SKM-1 treated with dmso at 0.1 percent for 144 hours (cell line): ENCODE measurements around the gene CASP7.
"Not testable (repeated sequence)": the region's sequence is repeated elsewhere in the genome, so short reads cannot be mapped to it uniquely, and the experiment has no call there.

Experiments
- DNase-seq: peaks from one replicate; lab custom pipeline; 2025; ENCODE audit not compliant: unreplicated experiment; lab: John Stamatoyannopoulos, UW

CASP7 gene

GRCh38 chr10:113752553-113752952, 72.8 kb downstream of the CASP7 start:
- DNase-seq: no peak

- DNase-seq: no peak
Measured at GRCh38 chr10:113753020-113753692, 73.4 kb downstream of the CASP7 start.

GRCh38 chr10:113754125-113754524, 74.4 kb downstream of the CASP7 start:
- DNase-seq: no peak

- no peak for DNase-seq
Measured at GRCh38 chr10:113754768-113755167, 75.1 kb downstream of the CASP7 start.

GRCh38 chr10:113756940-113757543, 77.3 kb downstream of the CASP7 start:
- DNase-seq: no peak

GRCh38 chr10:113762083-113762482, 82.4 kb downstream of the CASP7 start:
- DNase-seq: no peak

GRCh38 chr10:113764582-113764981, 84.9 kb downstream of the CASP7 start:
- no peak for DNase-seq

GRCh38 chr10:113765910-113766309, 86.2 kb downstream of the CASP7 start:
- no peak for DNase-seq

- no peak for DNase-seq
Measured at GRCh38 chr10:113767222-113767621, 87.5 kb downstream of the CASP7 start.

GRCh38 chr10:113770346-113770745, 90.6 kb downstream of the CASP7 start:
- DNase-seq: no peak

GRCh38 chr10:113771131-113771530, 91.4 kb downstream of the CASP7 start:
- not testable (repeated sequence) for DNase-seq

- no peak for DNase-seq
Measured at GRCh38 chr10:113775686-113776294, 96.1 kb downstream of the CASP7 start.

- no peak for DNase-seq
Measured at GRCh38 chr10:113776553-113776952, 96.8 kb downstream of the CASP7 start.
